ENCODE results near the gene NIFK.

GRCh38 chr2:121707344-121707919, 29.2 kb downstream of the NIFK start:
- TF ChIP-seq POLR2A (IDR thresholded peaks at IDR 0.05): no peak
- no peak for TF ChIP-seq CTCF (IDR thresholded peaks at IDR 0.05)

Measured in uterus (tissue), 2 donors.